HepG2 (cell line): ENCODE results near the gene SORBS2. TPM values are rescaled to one million over a fixed set of nuclear protein-coding genes. Genes with fewer than 3 reads are reported as not detected.

Experiments
- ATF5 ChIP-seq: sonication (generic); formaldehyde crosslinking; IDR thresholded peaks from 2 replicates; pipeline ENCODE4 v1.4.0; 2020; ENCODE audit warnings: mild to moderate bottlenecking, low read depth, missing genetic modification reagents
- CBFB ChIP-seq: sonication (generic); formaldehyde crosslinking; IDR thresholded peaks from 2 replicates; pipeline ENCODE4 v1.4.0; 2020; ENCODE audit warnings: missing genetic modification reagents
- CEBPB ChIP-seq: IDR thresholded peaks from 2 replicates; pipeline ENCODE4 v1.6.1; 2011; ENCODE audit warnings: low read depth, low read length, improper control_type of control experiment, borderline replicate concordance
- FOXK2 ChIP-seq: fragments of 450-650 bp; IDR thresholded peaks from 2 replicates; pipeline ENCODE4 v1.6.1; 2016
- HMGA1 ChIP-seq: sonication (generic); formaldehyde crosslinking; conservative IDR thresholded peaks from 2 replicates; pipeline ENCODE4 v1.4.0; 2020; ENCODE audit warnings: missing genetic modification reagents
- HNRNPH1 ChIP-seq: fragments of 200-400 bp; formaldehyde crosslinking; optimal IDR thresholded peaks from 2 replicates; pipeline ENCODE3; 2017; ENCODE audit warnings: mild to moderate bottlenecking, low read depth, low read length
- HOXD1 ChIP-seq: sonication (generic); formaldehyde crosslinking; IDR thresholded peaks from 2 replicates; pipeline ENCODE4 v1.5.0; 2020; ENCODE audit warnings: missing genetic modification reagents
- KAT7 ChIP-seq: IDR thresholded peaks from 2 replicates; pipeline ENCODE4 v1.6.1; 2018; ENCODE audit warnings: borderline replicate concordance, missing compliant biosample characterization
- NCOR1 ChIP-seq: fragments of 200-600 bp; sonication (generic); IDR thresholded peaks from 2 replicates; pipeline ENCODE4 v1.7.0; 2017; ENCODE audit warnings: antibody characterized with exemption, low read length, borderline replicate concordance
- NPAS2 ChIP-seq: sonication (generic); formaldehyde crosslinking; IDR thresholded peaks from 2 replicates; pipeline ENCODE4 v1.8.0; 2022; ENCODE audit warnings: mild to moderate bottlenecking, missing genetic modification reagents, borderline replicate concordance
- NR2F1 ChIP-seq, 2 experiments: fragments of 450-650 bp in 1 of 2; formaldehyde crosslinking in 1 of 2; IDR thresholded peaks; 2 replicates each; pipeline versions ENCODE4 v1.5.0 to v1.6.1; 2016 to 2020; ENCODE audit warnings: mild to moderate bottlenecking in 1 of 2, missing compliant biosample characterization in 1 of 2, missing genetic modification reagents in 1 of 2, moderate library complexity in 1 of 2
- REL ChIP-seq: sonication (generic); formaldehyde crosslinking; conservative IDR thresholded peaks from 2 replicates; pipeline ENCODE4 v1.8.0; 2022; ENCODE audit warnings: mild to moderate bottlenecking, missing genetic modification reagents, moderate library complexity
- SMAD1 ChIP-seq: sonication (generic); formaldehyde crosslinking; IDR thresholded peaks from 2 replicates; pipeline ENCODE4 v1.4.0; 2020; ENCODE audit warnings: missing genetic modification reagents, low read depth, mild to moderate bottlenecking, borderline replicate concordance
- SNAPC5 ChIP-seq: sonication (generic); formaldehyde crosslinking; IDR thresholded peaks from 2 replicates; pipeline ENCODE4 v1.8.1; 2023; ENCODE audit warnings: mild to moderate bottlenecking, missing genetic modification reagents, borderline replicate concordance
- WIZ ChIP-seq: sonication (generic); formaldehyde crosslinking; IDR thresholded peaks from 2 replicates; pipeline ENCODE4 v1.5.1; 2020; ENCODE audit warnings: mild to moderate bottlenecking, missing genetic modification reagents
- YEATS2 ChIP-seq: sonication (generic); formaldehyde crosslinking; IDR thresholded peaks from 2 replicates; pipeline ENCODE4 v1.4.0; 2020; ENCODE audit warnings: missing genetic modification reagents, borderline replicate concordance
- ZBTB42 ChIP-seq: sonication (generic); formaldehyde crosslinking; IDR thresholded peaks from 2 replicates; pipeline ENCODE4 v1.5.0; 2020; ENCODE audit warnings: mild to moderate bottlenecking, missing genetic modification reagents
- ZNF180 ChIP-seq: sonication (generic); formaldehyde crosslinking; IDR thresholded peaks from 2 replicates; pipeline ENCODE4 v1.4.0; 2020; ENCODE audit warnings: low read depth, missing genetic modification reagents, borderline replicate concordance
- ZNF263 ChIP-seq: sonication (generic); formaldehyde crosslinking; IDR thresholded peaks from 2 replicates; pipeline ENCODE4 v1.4.0; 2020; ENCODE audit warnings: missing genetic modification reagents
- ZNF510 ChIP-seq: sonication (generic); formaldehyde crosslinking; IDR thresholded peaks from 2 replicates; pipeline ENCODE4 v1.4.0; 2020; ENCODE audit warnings: low read depth, mild to moderate bottlenecking, missing genetic modification reagents
- ZNF556 ChIP-seq: sonication (generic); formaldehyde crosslinking; IDR thresholded peaks from 2 replicates; pipeline ENCODE4 v1.4.0; 2020; ENCODE audit warnings: mild to moderate bottlenecking, missing genetic modification reagents, borderline replicate concordance
- ZNF800 ChIP-seq: sonication (generic); formaldehyde crosslinking; IDR thresholded peaks from 2 replicates; pipeline ENCODE4 v1.4.0; 2020; ENCODE audit warnings: missing genetic modification reagents
- ZNF83 ChIP-seq: sonication (generic); formaldehyde crosslinking; IDR thresholded peaks from 2 replicates; pipeline ENCODE4 v1.4.0; 2020; ENCODE audit warnings: missing genetic modification reagents, mild to moderate bottlenecking, borderline replicate concordance
- polyA plus RNA-seq, 8 experiments: library from polyadenylated mRNA; depleted of rRNA in 3 of 8; stranded (reverse) in 7 of 8; unstranded in 1 of 8; fragments of >200 nt; fragmentation: Illumina TruSeq in 4 of 8; extraction: Trizol in 4 of 8; gene quantifications; 2 replicates each; pipeline versions ENCODE4 v1.2.1 to v1.2.3, GENCODE V29; 2011 to 2016; ENCODE audit warnings: low read depth in 4 of 8, missing spikeins in 1 of 8, mixed read lengths in 1 of 8; ENCODE audit not compliant: insufficient read depth in 1 of 8
- total RNA-seq, 5 experiments: library from RNA; depleted of rRNA; stranded (reverse); fragments of >200 nt; fragmentation: Illumina TruSeq; extraction: Trizol; gene quantifications; 2 replicates each; pipeline ENCODE4 v1.2.3, GENCODE V29; 2016; ENCODE audit warnings: low read depth in 1 of 5
- TF ChIP-seq, protein P1 (sequence below): sonication (generic); formaldehyde crosslinking; IDR thresholded peaks from 2 replicates; pipeline ENCODE4 v1.4.0; 2020; ENCODE audit warnings: missing genetic modification reagents
- TF ChIP-seq, protein P2 (sequence below): sonication (generic); formaldehyde crosslinking; IDR thresholded peaks from 2 replicates; pipeline ENCODE4 v1.5.1; 2020; ENCODE audit warnings: missing genetic modification reagents, mild to moderate bottlenecking, borderline replicate concordance

Gene SORBS2
- total and polyA plus RNA-seq, 2 of the 13 experiments (the other 11 are each of a cell fraction or from before 2014, with no cell fraction given), result 25.0 to 80.5 TPM

- TF ChIP-seq CEBPB, result peak; percentile 92
- TF ChIP-seq KAT7, result peak; percentile 74; the same call in 1 of the 2 replicates
- no peak for TF ChIP-seq ZNF556
- 0 out of 2 replicates have a peak, but pooled peaks have one; percentile 34 for TF ChIP-seq YEATS2 (CRISPR knock-in tag)
- no peak for TF ChIP-seq ATF5 (CRISPR knock-in tag)
- TF ChIP-seq WIZ, result no peak
- no peak for TF ChIP-seq FOXK2
- no peak for TF ChIP-seq HNRNPH1
- no peak for TF ChIP-seq HOXD1 (CRISPR knock-in tag)
- no peak for TF ChIP-seq ZNF263 (CRISPR knock-in tag)
- no peak for TF ChIP-seq SNAPC5
- TF ChIP-seq HMGA1, result no peak
- TF ChIP-seq ZNF800 (CRISPR knock-in tag), result no peak
- TF ChIP-seq SMAD1 (CRISPR knock-in tag), result no peak
- no peak for TF ChIP-seq NPAS2 (CRISPR knock-in tag)
- TF ChIP-seq, protein P1, sequence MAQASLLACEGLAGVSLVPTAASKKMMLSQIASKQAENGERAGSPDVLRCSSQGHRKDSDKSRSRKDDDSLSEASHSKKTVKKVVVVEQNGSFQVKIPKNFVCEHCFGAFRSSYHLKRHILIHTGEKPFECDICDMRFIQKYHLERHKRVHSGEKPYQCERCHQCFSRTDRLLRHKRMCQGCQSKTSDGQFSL (CRISPR knock-in tag), result no peak
- TF ChIP-seq CBFB (CRISPR knock-in tag), result no peak
- peak in 1 of 2 experiments; percentile 39; a peak in 1 of 4 replicates for TF ChIP-seq NR2F1 (CRISPR knock-in tag; IDR thresholded peaks at IDR 0.05)
- peak; percentile 93 for TF ChIP-seq NCOR1
- no peak for TF ChIP-seq ZNF510
- TF ChIP-seq ZBTB42 (CRISPR knock-in tag), result no peak
- TF ChIP-seq, protein P2, sequence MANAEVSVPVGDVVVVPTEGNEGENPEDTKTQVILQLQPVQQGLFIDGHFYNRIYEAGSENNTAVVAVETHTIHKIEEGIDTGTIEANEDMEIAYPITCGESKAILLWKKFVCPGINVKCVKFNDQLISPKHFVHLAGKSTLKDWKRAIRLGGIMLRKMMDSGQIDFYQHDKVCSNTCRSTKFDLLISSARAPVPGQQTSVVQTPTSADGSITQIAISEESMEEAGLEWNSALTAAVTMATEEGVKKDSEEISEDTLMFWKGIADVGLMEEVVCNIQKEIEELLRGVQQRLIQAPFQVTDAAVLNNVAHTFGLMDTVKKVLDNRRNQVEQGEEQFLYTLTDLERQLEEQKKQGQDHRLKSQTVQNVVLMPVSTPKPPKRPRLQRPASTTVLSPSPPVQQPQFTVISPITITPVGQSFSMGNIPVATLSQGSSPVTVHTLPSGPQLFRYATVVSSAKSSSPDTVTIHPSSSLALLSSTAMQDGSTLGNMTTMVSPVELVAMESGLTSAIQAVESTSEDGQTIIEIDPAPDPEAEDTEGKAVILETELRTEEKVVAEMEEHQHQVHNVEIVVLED (CRISPR knock-in tag), result no peak
- TF ChIP-seq ZNF180 (CRISPR knock-in tag), result no peak
- TF ChIP-seq REL (CRISPR knock-in tag), result no peak
- no peak for TF ChIP-seq ZNF83 (CRISPR knock-in tag)
Observed at GRCh38 chr4:185713731-185714130, 98.3 kb downstream of the SORBS2 start (continued).
